ENCODE measurements around the gene TPM2. TPM values are rescaled to one million over a fixed set of nuclear protein-coding genes. Genes with fewer than 3 reads are reported as not detected.
A peak's percentile ranks its signal among the peaks of the same experiment; 100 is the strongest.

TPM2 gene
- total RNA-seq = 1,000 to 10,000 TPM in 3 of 9 donors, 100 to 1,000 TPM in 6; 621 to 1,314 (median 858) TPM
- 1,000 to 10,000 TPM in 1 of 2 donors, 100 to 1,000 TPM in 1; 761 to 2,450 TPM for polyA plus RNA-seq
- long read RNA-seq, donor 1, transcript TPM2-203 (9 exons, 1,183 nt) = minor isoform, 28 of 518 reads
- long read RNA-seq, donor 1, transcript TPM2-212 (9 exons, 1,185 nt) = minor isoform, 119 of 518 reads
- long read RNA-seq, donor 1, transcript TPM2-211 (9 exons, 1,392 nt) = major isoform, 152 of 518 reads
- long read RNA-seq, donor 1, partial matches to known transcripts = 66 of 518 reads
- long read RNA-seq, donor 1, other reads (novel, unspliced or antisense) = 151 of 518 reads
- long read RNA-seq, donor 2, transcript TPM2-211 (9 exons, 1,392 nt) = major isoform, 470 of 754 reads
- long read RNA-seq, donor 2, transcript TPM2-212 (9 exons, 1,185 nt) = minor isoform, 86 of 754 reads
- long read RNA-seq, donor 2, transcript TPM2-203 (9 exons, 1,183 nt) = minor isoform, 27 of 754 reads
- long read RNA-seq, donor 2, partial matches to known transcripts = 60 of 754 reads
- long read RNA-seq, donor 2, other reads (novel, unspliced or antisense) = 109 of 754 reads
- long read RNA-seq, donor 3, transcript TPM2-203 (9 exons, 1,183 nt) = minor isoform, 15 of 386 reads
- long read RNA-seq, donor 3, transcript TPM2-211 (9 exons, 1,392 nt) = major isoform, 188 of 386 reads
- long read RNA-seq, donor 3, transcript TPM2-212 (9 exons, 1,185 nt) = minor isoform, 50 of 386 reads
- long read RNA-seq, donor 3, partial matches to known transcripts = 71 of 386 reads
- long read RNA-seq, donor 3, other reads (novel, unspliced or antisense) = 61 of 386 reads

DNA sequence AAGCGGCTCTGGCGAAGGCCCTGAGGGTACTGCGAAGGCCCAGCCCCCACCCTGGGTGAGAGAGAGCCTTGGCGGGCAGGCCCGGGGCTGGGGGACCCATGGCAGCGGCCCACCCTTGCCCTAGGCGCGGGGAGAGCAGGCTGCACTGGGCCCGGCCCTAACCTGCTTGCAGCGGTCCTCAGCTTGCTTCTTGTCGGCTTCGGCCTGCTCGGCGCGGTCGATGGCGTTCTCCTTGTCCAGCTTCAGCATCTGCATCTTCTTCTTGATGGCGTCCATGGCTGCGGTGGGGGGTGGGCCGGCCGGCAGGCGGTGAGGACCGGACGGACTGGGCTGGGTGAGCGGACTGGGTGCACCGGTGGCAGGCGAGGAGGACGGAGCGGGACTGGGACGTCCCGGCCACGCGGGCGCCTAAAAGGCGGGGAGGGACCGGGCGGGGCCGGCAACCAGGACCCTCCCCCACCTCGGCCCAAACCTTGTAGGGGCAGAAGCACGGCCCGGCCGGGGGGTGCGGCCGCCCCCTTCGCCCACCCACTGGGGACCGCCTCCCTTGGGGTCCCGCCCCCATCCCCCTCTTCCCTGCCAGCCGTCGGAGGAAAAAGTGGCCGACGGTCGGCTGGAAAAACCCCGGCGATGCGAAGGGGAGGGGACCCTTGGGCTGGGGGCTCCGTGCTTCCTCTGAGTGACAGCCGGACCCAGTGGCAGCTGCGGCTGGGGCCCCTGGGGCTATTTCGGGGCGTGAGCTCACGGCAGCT, at the start of gene TPM2:
Gene TPM2, minus strand, starts transcription at position 384 of the 752 bp plus-strand sequence. Its CDS starts 108 bp downstream, at position 276.
- 10 to 48% (median 13%) methylated on average over 19 to 61 of the region's 61 CpGs for WGBS, 4 donors

DNA sequence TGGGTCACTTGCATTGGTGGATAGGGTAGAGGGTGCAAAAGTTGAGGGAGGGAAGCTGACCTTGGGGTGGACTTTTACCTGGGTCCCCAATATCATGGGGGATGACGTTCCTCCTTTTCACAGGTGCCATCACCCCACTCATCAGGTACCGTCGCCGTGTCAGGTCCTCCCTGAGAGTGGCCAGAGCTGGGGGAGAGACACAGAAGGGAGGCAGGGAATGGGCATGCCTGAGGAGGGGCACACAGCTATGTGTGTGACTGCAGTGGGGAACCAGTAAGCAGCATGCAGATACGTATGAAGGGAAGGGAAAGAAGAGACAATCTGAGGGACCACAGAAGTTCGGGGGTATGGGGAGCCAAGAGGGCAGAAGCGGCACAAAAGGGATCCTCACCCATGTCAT, 49.2 kb upstream of the TPM2 start:
- no peak for TF ChIP-seq POLR2A (IDR thresholded peaks at IDR 0.05)
- TF ChIP-seq CTCF (IDR thresholded peaks at IDR 0.05) = no peak
- intact Hi-C loops (cut with DNase I) = loop anchor here in 3 of 10 donors (5.0 kb wide), 3 partner anchors 88 to 627 kb away; partner anchors contain the start of genes FAM221B (in 1 of the 3) and TMEM8B (in 1 of the 3)
- no peaks in the 10 kb centered on the region for H3K27me3 ChIP-seq
- H3K4me1 ChIP-seq = peaks cover 0 to 27% (median 6%) of the 10 kb centered on the region in 12 donors
- ATAC-seq (no peak), DNase-seq (no peak)
- H3K36me3 ChIP-seq = peaks cover 0 to 100% (median 97%) of the 10 kb centered on the region in 9 donors
- no peak overlapping the region for H3K4me3 ChIP-seq
- WGBS, 4 donors = 84 to 88% (median 85%) methylated on average over 7 of the region's 7 CpGs
- H3K9me3 ChIP-seq = no peaks in the 10 kb centered on the region
- no peak overlapping the region for H3K27ac ChIP-seq

More for the DNA sequence above, at the start of gene TPM2:
- peak; percentile 42 to 72 for TF ChIP-seq POLR2A (IDR thresholded peaks at IDR 0.05)
- TF ChIP-seq CTCF (IDR thresholded peaks at IDR 0.05) = no peak
- peaks cover 2 to 54% (median 28%) of the 10 kb centered on the region in 12 donors for H3K4me1 ChIP-seq
- H3K36me3 ChIP-seq = peaks cover 0 to 18% (median 11%) of the 10 kb centered on the region in 9 donors
- ATAC-seq = peak; percentile 68 to 80 (median 74)
- peak; percentile 87 to 91 (median 88) for DNase-seq
- H3K27ac ChIP-seq = peak within 1 kb of the TSS; percentile 88 to 98 (median 97)
- intact Hi-C loops (cut with DNase I) = loop anchor here in 8 of 10 donors (1.0 to 10.0 kb wide), 7 partner anchors 31 to 85 kb away; partner anchors contain the start of genes CCDC107 (in 6 of the 8), RMRP (in 6 of the 8) and TESK1 (in 1 of the 8)
- H3K9me3 ChIP-seq = no peaks in the 10 kb centered on the region
- H3K4me3 ChIP-seq = peak within 1 kb of the TSS; percentile 61 to 93 (median 74)
- H3K27me3 ChIP-seq = no peaks in the 10 kb centered on the region

DNA sequence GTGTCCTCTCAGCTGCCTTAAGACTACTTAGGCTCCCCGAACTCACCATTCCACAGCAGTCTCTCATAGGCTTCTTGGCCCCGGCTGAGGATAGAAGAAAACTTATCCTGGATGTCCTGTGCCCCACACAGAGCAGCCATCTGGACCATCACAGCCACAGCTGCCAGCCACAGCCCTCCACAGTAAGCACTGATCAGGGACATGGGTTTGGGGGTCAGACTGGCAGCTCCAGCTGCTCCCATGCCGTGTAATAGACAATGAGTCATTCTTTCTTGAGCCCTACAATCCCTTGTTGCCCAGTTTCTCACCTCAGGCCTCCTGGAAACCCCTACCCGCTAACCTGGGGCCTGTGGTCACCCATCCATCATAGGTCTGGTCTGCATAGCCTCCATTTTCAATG, 48.5 kb upstream of the TPM2 start:
- ATAC-seq (no peak), DNase-seq (no peak)
- peaks cover 3 to 31% (median 11%) of the 10 kb centered on the region in 12 donors for H3K4me1 ChIP-seq
- no peaks in the 10 kb centered on the region for H3K9me3 ChIP-seq
- H3K27ac ChIP-seq = no peak overlapping the region
- 82 to 89% (median 84%) methylated on average over 4 of the region's 4 CpGs for whole genome bisulfite sequencing, 4 donors
- intact Hi-C loops (cut with DNase I) = loop anchor here in 3 of 10 donors (5.0 kb wide), 3 partner anchors 89 to 626 kb away; partner anchors contain the start of genes FAM221B (in 1 of the 3) and TMEM8B (in 1 of the 3)
- no peaks in the 10 kb centered on the region for H3K27me3 ChIP-seq
- H3K36me3 ChIP-seq = peaks cover 0 to 96% (median 89%) of the 10 kb centered on the region in 9 donors
- no peak for TF ChIP-seq CTCF (IDR thresholded peaks at IDR 0.05)
- TF ChIP-seq POLR2A (IDR thresholded peaks at IDR 0.05) = no peak
- no peak overlapping the region for H3K4me3 ChIP-seq
